HG02852 (cell line): ENCODE measurements around the gene RALY.

Experiments used
- ATAC-seq: cut with Tn5 transposase; IDR thresholded peaks from one replicate; pipeline ENCODE4 v1.9.1; 2021; ENCODE audit warnings: mild to moderate bottlenecking, moderate library complexity; ENCODE audit not compliant: unreplicated experiment

The RALY gene

DNA sequence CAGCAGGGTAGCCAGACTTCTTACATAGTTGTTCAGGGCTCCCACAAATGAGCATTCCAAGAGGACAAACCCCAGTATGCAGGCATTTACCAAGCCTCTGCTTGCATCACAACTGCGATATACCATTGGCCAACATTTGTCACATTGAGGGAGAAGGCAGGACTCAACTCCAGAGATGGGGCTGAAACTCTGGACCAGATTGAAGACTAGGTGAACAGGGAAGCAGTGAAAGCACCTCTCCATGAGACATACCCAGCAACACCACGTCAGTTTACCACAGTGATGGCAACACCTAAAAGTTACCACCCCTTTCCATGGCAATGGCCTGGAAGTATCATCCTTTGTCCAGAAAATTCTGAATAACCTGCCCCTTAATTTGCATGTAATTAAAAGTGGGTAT lies 7.9 kb upstream of the RALY start:
- ATAC-seq: no peak

DNA sequence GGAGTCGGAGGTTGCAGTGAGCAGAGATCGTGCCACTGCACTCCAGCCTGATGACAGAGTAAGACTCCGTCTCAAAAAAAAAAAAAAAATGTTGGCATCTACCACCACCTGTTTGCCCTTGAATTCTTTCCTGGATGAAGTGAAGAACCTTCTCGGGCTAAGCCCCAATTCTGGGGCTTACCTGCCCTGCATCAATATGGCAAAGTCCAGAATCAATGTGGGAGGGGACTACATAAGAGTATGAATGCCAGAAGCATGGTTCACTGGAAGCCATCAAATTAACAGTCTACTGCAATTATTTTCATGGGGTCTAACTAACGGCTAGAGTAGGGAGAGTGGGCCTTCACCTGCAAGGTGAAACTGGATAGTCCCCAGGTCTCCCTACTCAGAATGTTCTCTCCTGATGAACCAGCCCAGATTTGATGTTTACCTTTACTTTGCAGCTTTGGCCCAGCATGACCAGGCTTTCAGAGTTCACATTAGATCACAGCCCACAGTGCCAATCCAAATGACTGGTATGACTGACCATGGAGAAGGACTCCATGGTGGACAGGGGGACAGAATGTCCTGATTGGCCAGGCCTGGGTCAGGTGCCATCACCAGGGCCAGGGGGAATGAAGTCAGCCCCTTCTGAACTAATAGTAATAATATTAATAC lies 7.0 kb upstream of the RALY start:
- no peak for ATAC-seq

DNA sequence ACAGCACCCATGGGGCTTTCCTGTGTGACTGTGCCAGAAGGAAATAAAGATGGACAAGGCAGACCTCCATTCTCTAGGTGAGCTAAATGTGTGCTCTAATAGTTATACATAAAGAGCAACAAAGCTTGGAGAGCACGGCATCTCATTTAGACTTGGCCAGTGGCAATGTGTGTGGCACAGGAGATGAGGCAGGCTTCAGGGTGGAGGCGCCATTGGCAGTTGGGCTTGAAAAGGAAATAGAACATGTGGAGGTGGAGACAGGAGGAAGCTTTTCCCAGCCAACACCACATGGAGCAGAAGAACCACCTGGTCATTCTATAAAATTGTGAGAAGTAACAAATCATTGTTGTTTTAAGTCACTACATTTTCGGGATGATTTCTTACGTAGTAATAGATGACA lies 3.6 kb upstream of the RALY start:
- no peak for ATAC-seq

- no peak for ATAC-seq
These were observed 2.2 kb upstream of the RALY start for GRCh38 chr20:33991502-33991901.

DNA sequence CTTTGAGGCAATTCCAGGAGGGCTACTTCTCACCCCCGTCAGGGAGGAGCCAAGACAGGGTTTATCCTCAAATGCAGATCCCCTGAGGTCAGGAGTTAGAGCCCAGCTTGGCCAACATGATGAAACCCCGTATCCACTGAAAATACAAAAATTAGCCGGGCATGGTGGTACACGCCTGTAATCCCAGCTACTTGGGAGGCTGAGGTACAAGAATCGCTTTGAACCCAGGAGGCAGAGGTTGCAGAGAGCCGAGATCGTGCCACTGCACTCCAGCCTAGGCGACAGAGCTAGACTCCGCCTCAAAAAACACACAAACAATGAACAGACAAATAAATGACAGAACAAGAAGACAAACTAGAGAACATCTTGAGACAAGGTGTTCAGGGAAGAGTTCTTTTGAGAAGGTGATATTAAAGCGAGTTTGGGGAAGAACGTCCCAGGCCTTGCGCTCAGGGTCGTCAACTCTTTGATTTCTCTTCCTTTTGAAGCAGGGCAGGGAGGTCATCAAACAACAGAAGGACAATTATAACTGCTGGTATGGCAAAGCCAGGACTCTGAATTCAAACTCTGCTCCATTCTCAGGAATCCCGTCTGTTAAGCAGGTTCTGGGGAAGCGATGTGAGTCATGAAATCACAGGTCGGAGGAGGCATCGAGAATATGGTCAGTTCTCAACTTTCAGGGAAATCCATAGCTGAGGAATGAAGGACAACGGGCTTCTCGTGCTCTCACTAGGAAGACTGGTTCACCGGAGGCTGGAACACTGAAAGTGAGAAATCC lies 1.4 kb upstream of the RALY start:
- ATAC-seq: no peak

- peak; percentile 68 for ATAC-seq
These were observed 662 bp upstream of the RALY start for GRCh38 chr20:33992923-33993575.

DNA sequence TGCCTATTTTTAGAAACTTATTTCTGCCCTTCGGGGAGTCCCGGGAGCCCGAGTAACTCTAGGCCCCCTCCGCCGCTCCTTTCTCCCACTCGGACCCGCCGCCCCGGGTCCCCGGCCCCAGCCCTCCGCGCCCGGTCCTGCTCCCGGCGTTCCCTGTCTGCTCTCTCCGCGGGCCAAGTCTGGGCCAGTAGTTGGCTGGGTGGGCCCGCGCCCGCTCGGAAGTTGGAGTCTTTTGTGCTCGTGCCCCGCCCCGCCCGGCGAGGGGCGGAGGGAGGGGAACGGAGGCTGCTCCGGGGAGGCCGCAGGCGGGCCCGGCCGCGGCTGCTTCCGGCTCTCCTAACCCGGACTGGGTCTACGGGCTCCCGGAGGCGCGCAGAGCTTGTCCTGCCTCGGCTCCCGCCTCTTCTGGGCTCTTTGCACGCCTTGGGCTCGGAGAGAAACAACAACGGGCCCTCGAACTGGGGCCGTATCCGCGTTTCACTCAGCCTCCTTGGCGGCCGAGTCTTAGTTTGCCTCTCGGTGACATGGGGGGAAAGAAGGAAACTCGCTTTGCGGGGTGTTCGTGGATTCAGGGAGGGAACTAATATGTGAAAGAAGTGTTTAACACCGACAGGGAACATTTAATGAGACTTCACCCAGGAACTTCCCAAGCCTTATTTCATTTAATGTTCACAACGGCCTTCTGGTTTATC lies 657 bp downstream of the RALY start:
- ATAC-seq: peak; percentile 29

GRCh38 chr20:33995053-33995831 lies 1.5 kb downstream of the RALY start:
- ATAC-seq: no peak

DNA sequence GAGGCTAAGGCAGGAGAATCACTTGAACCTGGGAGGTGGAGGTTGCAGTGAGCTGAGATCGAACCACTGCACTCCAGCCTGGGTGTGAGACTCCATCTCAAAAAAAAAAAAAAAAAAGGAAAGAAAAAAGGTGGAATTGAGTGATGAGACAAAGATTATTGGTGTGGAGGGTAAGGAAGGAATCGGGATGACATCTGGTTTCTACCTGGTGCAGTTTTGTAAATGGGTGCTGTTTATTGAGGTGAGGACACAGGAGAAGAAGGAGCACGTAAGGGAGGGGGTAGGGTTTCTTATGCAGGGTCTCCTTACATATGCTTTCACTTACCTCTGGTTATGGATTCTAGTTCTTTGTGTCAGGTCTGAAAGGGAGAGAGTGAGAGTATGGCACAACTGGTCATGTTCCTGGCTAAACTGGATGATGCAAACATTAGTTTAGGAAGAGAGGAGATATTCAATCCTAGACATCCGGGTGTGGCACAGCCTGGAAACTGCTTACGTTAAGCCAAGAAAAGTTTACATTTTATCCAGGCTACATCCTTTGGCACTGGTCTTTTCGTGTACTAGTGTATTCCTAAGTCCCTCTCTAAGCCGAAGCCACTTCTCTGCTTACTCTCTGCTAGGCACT lies 5.4 kb downstream of the RALY start:
- ATAC-seq: no peak

GRCh38 chr20:34001378-34001777 lies 7.7 kb downstream of the RALY start:
- ATAC-seq: no peak

- ATAC-seq: no peak
These were observed 10.5 kb downstream of the RALY start for GRCh38 chr20:34004227-34004626.

GRCh38 chr20:34004790-34005457 lies 11.2 kb downstream of the RALY start:
- no peak for ATAC-seq

DNA sequence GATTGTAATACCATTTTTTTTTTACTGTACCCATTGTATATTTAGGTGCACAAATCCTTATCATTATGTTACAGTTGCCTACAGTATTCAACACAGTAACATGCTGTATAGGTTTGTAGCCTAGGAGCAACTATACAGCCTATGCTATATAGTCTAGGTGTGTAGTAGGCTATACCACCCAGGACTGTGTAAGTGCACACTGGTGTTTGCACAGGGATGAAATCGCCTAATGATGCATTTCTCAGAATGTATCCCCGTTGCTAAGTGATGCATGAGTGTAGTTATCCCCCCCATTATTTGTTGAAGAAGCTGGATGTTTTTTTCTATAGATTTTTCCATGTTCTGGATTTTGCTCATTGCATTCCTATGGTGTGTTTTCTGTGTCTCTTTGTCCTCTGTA lies 12.9 kb downstream of the RALY start:
- no peak for ATAC-seq

DNA sequence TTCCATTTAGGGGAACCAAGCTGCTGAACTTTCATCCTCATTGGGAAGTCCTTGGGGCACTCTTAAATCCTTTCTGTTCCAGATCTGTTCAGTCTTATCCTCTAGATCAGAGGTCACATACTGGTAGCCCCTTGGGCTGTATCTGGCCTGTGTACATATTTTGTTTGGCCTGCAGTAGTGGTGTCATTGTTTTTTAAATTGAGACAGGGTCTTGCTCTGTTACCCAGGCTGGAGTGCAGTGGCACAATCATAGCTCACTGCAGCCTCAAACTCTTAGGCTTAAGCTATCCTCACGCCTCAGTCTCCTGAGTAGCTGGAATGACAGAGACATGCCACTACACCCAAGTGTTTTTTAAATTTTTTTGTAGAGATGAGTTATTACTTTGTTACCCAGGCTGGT lies 14.8 kb downstream of the RALY start:
- ATAC-seq: no peak

- ATAC-seq: no peak
These were observed 16.8 kb downstream of the RALY start for GRCh38 chr20:34010405-34010931.

GRCh38 chr20:34011275-34011674 lies 17.6 kb downstream of the RALY start:
- no peak for ATAC-seq

GRCh38 chr20:34012330-34012729 lies 18.6 kb downstream of the RALY start:
- ATAC-seq: no peak

- ATAC-seq: no peak
These were observed 19.0 kb downstream of the RALY start for GRCh38 chr20:34012735-34013134.

GRCh38 chr20:34013554-34013953 lies 19.8 kb downstream of the RALY start:
- no peak for ATAC-seq

DNA sequence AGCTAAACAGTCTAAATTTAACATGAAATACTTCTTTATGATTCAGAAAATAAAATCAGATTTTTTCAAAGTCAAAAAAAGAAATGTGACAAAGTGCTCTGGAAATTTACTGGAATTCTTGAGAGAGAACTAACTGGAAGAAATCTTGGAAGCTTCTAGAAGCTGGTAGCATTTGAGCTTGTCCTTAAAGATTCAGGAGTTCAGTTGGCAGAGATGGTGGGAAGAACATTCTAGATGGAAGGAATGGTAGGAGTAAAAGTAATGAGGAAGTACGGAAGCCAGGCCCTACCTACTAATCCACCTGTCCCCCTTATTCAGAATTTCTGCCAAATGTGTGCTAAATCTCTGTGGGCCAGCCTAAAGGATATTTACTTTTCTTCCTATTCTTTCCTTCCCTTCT lies 21.2 kb downstream of the RALY start:
- no peak for ATAC-seq
